Activated T-helper 9 cell treated with anti-CD3 and anti-CD28 coated beads, Interleukin-2, amount 50 U/mL, for 16 hours (primary cell): Measurements from ENCODE around the gene COPS6.

Source experiments
- DNase-seq: peaks from one replicate; pipeline ENCODE4 v3.0.0-alpha.2; 2020; ENCODE audit warnings: low read depth

Gene COPS6

DNA sequence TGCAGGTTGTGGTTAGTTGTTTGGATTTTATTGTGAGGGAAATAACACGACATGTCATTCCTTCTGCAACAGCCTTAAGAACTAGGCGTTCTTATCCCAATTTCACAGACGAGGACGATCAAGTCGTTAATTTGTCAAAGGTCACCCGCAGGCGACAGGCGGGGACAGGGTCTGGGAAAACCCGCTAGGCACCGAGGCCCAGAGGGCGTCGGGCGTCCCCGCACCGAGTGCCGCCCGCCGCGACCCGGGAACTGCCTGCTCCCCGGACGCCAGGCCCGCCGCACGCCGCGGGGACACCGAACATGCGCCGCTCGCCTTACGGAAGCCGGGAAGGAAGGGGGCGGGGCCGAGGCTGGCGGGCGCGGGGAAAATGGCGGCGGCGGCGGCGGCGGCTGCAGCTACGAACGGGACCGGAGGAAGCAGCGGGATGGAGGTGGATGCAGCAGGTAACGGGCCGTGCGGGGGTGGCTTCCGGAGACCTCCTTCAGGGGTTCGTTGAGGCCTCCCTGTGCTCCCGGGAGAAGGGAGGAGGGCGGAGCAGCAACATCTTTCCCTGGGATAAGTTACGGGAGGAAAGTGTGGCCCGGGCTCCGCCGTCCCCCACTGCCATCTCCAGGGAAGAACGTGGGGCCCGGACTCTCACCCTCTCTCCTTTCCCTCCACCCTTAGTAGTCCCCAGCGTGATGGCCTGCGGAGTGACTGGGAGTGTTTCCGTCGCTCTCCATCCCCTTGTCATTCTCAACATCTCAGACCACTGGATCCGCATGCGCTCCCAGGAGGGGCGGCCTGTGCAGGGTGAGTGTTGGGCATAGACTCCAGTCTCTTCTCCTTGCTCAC, at the start of gene COPS6:
COPS6 (plus strand) TSS at position 349 of the 837 bp plus-strand sequence; CDS start at position 371, 22 bp downstream.
- peak; percentile 81 for DNase-seq

DNA sequence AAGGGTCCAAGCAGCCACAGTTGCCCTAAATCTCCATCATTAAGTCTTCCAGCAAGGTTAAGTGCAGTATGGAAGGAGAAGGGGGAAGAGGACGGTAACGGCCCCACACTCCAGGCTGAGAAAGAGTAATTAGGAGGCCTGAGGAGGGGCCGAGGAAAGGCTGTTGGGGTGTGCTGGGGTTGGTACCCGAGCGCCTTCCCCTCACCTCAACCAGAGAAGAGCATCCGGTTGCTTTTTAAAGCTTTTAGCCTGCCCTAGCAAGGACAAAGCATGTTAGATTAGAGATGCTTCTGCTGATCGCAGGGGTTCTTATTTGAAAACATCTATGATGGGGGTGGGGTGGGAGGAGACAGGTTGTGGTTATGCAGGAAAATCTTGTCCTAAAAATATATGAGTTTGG, 48.2 kb upstream of the COPS6 start:
- DNase-seq: no peak

DNA sequence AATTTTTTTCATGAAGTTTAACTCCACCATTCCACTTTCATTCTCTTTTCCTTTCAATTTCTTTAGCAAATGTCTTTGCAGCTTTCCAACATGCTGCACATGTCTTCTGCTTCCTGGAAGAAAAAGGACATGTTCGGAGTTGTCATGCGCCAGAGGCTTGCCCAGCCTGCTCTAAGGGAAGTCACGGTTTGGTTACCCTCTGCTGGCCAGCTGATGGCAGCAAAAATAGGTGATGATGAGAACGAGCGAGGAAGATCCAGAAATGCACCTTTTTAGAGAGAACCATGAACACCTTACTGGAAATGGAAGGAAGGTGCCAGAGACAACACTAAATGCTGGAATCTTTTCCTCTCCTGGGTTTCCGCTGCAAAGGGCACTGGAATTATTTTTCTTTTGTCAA, 44.1 kb upstream of the COPS6 start:
- no peak for DNase-seq

DNA sequence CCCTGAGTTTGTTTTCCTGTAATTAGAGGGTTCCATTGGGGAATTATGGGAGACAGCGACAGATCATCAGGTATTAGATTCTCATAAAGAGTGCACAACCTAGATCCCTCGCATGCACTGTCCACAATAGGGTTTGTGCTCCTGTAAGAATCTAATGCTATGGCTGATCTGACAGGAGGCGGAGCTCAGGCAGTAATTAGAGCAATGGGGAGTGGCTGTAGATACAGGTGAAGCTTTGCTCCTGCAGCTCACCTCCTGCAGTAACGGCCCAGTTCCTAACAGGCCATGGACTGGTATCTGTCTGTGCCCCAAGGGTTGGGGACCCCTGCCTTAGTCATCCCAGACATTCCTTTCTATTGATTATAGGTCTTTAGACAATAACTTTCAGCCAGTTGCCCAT, 40.1 kb upstream of the COPS6 start:
- no peak for DNase-seq

DNA sequence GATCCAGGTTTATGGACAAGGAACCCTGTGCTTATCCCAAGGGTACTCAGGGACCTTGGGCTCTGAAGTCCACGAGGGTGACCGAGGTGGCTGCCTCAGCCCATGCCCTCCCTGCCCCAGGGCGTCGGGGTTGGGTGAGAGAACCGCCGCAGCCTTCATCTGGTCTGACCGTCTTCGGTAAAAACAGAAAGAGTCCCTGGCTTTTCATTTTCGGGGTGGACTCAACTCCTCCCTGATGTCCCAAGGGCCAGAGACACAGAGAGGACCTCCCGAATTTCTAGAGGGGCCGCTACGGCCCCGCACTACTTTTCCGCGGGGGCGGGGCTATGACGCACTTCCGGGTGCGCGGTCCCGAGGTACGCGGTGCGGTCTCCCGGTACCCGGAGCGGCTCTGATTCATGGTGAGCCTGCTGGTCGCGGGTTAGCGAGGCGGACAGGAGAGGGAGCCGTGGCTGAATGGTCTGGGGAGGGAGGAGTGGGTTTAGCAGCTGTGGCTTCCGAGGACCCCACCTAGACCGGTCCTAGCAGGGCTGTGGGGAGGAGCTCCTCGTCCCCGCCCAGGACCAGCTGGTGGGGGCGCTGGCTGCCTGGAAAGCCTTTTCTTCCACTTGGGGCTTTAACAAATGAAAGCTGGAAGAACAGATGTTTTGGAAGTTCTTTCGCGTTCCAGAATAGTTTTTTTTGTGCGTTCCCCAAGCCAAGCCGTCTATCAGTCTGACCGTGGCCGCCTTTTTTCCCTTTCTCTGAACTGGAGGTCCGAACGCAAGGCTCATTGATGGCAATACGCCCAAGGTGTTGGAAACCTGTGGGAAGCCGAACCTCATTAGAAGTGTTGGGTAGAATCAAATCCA, 39.1 kb upstream of the COPS6 start, which contains the start of gene ZSCAN21:
ZSCAN21 (plus strand) TSS at position 334 of the 851 bp plus-strand sequence. CDS start 7,233 bp downstream, outside the sequence.
- DNase-seq: peak; percentile 77

DNA sequence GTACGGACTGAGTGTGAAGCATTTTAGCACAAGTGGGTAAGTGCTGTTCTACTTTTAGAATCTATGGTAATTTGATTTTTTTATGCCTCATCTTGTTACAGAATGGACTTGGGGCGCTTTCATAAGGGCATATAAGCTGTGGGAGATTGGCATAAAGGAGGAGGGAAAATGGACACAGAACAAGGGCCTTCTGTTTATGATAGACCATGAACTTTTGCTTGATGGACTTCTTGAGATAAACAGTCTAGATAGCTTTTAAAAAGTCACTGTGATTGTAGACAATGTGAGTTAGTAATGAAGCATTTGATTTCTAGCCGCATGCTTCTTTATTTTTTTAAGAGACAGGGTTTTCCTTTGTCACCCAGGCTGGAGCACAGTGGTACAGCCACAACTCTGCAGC, 37.2 kb upstream of the COPS6 start:
- no peak for DNase-seq

DNA sequence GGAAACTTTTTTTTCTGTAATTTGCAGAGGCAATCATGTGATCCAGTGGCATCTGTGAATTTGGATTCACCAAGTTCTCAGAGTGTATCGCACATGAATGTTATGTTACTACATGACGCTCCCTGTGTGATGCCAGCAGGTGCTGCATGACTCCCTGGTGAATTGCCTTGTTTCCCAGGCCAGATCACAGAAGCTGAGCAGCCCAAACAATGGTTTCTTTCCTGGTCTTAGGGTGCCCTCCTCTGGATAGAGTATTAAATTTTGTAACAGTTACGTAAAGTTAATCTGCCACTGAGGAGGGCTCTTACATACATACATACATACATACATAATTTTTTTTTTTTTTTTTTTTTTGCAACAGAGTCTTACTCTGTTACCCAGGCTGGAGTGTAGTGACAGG, 35.6 kb upstream of the COPS6 start:
- no peak for DNase-seq

DNA sequence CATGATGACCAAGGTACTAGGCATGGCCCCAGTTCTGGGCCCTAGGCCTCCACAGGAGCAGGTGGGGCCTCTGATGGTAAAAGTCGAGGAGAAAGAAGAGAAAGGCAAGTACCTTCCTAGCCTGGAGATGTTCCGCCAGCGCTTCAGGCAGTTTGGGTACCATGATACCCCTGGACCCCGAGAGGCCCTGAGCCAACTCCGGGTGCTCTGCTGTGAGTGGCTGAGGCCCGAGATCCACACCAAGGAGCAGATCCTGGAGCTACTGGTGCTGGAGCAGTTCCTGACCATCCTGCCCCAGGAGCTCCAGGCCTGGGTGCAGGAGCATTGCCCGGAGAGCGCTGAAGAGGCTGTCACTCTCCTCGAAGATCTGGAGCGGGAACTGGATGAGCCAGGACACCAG, 31.8 kb upstream of the COPS6 start:
- no peak for DNase-seq

DNA sequence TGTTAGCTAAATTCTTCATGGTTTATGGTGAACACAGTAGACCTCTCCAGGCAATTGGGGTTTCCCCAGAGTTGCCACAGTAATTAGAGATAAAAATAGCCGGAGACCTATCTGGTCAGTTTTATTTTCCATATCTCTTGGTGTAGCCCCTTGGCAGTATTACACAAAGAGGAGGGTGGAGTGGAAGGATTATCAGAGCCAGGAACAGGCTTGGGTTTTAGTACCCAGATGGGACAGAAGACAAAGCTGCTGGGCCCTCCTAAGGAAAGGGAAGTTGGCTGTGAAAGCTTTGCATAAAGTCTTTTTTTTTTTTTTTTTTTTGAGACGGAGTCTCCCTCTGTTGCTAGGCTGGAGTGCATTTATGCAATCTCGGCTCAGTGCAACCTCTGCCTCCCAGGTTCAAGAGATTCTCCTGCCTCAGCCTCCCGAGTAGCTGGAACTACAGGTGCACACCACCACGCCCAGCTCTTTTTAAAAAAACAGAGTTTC, 29.5 kb upstream of the COPS6 start:
- no peak for DNase-seq

DNA sequence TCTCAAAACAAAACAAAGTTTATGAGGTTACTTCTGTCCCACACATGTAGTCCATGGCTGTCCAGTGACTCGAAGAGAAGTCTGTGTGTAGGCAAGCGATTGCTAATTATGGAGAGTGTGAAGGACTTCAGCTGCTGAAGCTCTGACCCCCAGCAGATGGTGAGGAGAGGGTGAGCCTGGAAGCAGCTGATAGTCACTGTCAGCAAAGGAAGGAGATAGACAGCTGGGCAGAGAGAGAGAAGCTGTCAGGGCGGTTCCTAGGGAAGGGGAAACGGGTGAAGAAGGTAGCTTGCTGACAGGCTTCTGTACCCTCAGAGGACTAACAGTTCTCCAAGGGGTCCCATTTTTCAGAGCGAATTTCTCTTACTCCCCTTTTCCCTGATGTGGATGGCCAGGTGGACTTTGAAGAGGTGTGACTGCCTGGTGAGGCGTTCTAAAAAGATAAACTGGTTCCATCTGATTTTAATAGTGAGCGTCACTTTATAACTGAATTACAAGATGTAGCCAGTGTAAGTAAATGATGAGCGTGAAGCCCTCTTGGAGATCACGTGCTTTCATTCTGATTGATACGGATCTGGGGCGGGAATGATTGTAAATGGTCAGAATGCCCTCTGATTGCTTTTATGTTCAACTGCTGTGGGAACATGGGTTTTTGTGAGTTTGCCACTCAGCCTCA, 27.1 kb upstream of the COPS6 start:
- DNase-seq: no peak

DNA sequence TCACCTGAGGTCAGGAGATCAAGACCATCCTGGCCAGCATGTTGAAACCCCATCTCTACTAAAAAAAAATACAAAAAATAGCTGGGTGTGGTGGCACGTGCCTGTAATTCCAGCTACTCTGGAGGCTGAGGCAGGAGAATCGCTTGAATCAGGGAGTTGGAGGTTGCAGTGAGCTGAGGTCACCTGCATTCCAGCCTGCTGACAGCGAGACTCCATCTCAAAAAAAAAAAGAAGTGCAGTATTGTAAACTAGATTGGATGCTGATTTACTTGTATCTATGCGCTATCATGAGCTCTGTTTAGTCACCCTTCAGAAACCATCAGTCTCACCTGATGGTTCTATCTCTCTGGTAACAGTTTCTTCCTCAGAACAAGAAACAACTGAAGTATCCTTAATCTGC, 25.4 kb upstream of the COPS6 start:
- no peak for DNase-seq

DNA sequence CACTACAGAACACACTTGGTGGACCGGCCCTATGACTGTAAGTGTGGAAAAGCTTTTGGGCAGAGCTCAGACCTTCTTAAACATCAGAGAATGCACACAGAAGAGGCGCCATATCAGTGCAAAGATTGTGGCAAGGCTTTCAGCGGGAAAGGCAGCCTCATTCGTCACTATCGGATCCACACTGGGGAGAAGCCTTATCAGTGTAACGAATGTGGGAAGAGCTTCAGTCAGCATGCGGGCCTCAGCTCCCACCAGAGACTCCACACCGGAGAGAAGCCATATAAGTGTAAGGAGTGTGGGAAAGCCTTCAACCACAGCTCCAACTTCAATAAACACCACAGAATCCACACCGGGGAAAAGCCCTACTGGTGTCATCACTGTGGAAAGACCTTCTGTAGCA, 24.6 kb upstream of the COPS6 start:
- no peak for DNase-seq

DNA sequence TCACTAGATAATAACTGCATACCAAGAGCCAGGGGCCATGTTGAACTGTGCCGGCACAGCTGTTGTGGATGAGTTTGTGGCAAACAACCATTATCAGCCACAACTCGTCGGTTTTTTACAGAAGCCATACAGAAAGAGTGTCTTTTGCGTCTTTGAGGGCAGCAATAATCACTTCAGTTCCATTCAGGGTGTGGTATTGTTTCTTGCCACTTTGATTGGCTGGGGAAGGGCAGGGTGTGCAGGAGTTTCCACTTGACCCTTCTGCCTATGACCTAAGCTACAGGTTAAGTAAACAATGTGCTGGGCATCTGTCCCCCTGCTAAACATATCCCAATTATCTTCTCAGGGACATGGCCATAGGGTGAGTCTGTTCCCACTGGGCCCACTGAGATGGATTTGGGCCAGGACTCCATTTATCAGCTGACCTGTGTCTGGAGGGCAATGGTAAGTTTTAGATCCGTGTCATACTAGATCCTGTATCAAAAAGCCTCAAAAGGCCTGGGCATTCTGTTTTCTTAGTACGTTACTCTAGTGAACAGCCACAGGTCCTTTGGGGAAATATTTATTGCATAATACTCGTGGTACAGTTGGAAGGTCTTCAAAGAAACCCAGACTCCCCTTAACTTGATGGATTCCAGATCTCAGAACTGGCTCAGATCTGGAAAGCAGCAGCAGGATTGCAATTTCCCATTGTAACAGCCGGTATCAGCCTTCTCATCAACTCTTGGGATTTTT, 23.1 kb upstream of the COPS6 start:
- no peak for DNase-seq

DNA sequence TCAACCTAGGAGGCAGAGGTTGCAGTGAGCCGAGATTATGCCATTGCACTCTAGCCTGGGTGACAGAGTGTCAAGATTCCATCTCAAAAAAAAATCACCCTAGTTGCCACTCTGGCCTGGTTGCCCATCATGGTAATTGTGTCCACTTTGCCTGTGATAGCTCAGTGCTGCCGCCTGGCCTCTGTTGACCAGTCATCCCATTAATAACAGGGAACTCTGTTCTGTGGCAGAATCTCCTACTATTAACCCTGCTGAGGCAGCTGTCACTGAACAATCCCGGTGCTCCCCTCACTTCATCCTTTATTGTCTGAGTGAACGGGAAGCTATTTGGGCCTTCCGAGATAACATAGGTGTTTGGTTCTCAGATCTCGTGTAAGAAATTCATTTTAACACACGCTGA, 21.8 kb upstream of the COPS6 start:
- no peak for DNase-seq

DNA sequence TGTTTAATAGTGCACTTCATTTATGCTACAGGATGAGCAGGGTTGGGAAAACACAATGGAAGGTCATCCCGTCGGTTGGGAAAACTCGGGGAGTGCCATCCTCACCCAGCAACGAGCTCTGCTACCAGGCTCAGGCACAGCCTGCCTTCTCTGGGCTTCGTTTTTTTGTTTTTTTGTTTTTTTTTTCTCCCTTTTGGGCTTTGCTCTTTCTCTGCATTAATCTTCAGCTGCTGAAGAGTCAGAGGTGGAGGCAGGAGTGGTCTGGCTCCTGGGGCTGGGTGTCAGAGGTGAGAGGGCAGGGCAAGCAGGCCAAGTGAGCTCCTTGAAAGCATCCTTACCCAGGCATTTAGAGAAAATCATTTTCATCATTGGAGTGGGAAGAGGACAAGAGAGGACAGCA, 18.8 kb upstream of the COPS6 start:
- no peak for DNase-seq

DNA sequence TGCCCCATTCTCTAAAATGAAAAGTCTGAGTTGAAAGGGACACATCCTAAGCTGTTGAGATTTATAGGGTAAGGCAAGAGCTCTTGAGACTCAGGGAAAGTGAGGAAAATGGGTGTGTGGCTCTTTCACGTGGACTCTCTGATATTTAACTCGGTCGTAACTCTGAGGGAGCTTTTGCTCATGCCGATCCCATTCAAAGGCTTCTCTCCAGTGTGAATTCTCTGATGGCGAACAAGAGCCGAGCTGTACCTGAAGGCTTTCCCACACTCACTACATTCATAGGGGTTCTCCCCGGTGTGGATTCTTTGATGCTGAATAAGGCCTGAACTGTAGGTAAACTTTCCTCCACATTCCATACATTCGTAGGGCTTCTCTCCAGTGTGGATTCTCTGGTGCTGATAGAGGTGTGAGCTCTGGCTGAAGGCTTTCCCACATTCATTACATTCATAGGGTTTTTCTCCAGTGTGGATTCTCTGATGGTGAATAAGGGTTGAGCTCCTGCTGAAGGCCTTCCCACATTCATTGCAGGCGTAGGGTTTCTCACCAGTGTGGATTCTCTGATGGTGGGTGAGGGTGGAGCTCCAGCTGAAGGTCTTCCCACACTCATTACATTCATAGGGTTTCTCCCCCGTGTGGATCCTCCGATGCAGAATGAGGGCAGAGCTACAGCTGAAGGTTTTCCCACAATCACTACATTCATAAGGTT, 17.6 kb upstream of the COPS6 start:
- no peak for DNase-seq

DNA sequence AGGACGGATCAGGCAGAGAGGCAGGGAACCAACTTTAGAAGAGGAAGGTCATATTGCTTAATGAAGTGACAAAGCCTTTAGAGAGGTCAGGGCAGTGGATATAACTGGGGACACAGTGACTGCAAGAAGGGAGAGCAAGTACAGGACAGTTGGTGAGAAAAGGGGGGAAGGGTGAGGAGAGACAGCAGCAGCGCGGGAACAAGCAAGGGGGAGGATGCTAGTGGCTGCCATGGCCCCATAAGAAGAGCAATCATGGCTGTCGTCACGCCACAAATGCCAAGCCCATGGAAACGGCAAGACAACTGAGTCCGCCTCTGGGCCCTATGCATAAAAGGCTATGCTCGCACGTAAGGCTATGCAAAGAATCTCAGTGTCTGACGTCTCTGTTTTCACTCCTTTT, 16.3 kb upstream of the COPS6 start:
- no peak for DNase-seq

DNA sequence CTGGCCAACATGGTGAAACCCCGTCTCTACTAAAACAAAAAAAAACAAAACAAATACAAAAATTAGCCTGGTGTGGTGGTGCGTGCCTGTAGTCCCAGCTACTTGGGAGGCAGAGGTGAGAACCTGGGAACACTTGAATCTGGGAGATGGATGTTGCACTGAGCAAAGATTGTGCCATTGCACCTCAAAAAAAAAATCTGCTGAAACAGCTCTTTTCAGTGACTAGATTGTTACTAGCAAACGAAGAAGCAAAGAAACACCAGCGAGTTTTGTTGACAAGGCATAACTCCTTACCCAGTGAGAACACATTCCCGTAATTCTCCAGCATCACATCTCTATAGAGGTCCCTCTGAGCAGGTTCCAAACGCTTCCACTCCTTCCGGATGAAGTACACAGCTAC, 13.9 kb upstream of the COPS6 start:
- DNase-seq: no peak

DNA sequence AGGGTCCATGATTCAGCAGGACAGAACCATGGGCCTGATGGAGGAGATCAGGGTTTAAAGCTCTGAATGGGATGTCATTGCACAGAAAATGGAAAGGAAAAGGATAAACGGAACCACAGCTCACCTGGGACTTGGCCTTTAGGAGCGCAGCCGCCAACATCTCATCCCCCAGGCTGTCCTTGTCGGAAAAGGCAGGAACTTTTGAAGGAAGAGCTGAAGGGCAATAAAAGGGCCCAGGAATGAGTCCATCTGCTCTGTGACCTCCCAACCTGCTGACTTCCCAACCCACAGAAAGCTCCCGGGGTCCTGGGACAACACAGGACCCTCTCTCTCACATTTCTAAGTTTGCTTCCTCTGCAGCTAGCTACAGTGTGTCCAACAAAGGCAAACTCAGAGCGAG, 13.4 kb upstream of the COPS6 start:
- DNase-seq: no peak

DNA sequence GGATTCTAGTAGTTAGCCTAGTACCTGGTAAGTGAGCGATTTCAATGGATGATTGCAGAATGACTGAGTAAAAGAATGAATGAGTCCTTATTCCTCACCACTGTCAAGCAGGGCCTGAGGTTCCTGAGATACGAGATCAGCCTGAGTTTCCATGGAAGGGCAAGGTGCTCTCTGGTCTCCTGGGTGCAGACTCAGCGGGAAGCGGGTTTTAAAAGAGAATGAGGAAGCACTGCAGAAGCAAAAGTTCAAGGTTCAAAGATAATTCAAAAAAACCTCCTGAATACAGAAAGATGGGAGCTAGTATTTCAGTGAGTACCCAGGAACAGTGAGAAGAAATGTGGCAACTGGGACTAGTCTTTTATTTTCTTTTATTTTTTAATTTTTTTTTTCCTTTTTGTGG, 11.6 kb upstream of the COPS6 start:
- DNase-seq: no peak

DNA sequence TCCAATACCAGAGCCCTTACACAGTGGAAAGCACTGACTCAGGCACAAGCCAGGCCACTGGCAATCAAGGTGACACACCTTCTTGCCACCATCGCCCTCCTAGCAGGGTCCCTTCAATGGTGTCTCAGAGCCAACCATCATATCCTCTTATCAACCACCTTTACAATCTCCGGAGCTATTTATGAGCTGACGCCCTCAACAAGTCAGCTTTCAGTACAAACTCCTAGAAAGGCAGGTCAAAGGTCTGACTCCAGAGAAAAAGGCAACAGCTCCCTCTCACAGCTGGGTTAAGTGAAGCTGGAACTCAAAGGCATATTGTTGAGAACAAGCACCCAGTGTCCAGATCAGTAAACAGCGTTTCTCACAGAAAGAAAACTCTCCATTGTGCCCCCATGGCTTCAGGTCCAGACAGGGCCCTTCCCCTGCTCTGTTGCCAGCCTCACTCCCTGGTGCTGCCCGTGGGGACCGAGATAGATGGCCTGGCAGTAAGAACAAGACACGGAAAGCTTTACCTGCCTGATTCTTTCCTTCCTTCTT, 9.7 kb upstream of the COPS6 start:
- DNase-seq: no peak
